Measurements from ENCODE around the gene ATP13A4. TPM values are rescaled to one million over a fixed set of nuclear protein-coding genes. Genes with fewer than 3 reads are reported as not detected.

ATP13A4 gene
- total and polyA plus RNA-seq, 7 donors = 0.10 to 0.36 (median 0.22) TPM; not detected in 3

GRCh38 chr3:193387596-193387995, 167.1 kb downstream of the ATP13A4 start:
- Histone ChIP-seq H3K9me3 (no peaks in the 10 kb centered on the region), H3K36me3 (ENCODE audit: insufficient read depth in 1 of 2, low read depth in 1 of 2) (no peaks in the 10 kb centered on the region), H3K27me3 (ENCODE audit: insufficient read depth in 3 of 3, low read length in 2 of 3) (no peaks in the 10 kb centered on the region), H3K4me3 (no peak overlapping the region), H3K27ac (no peak overlapping the region), H3K4me1 (no peaks in the 10 kb centered on the region)
- 39 to 42% (median 39%) methylated on average over 2 of the region's 2 CpGs for WGBS, 3 donors
- no peak for TF ChIP-seq CTCF (IDR thresholded peaks at IDR 0.05)
- intact Hi-C loops (cut with DNase I) = no loop called here
- ATAC-seq (no peak), DNase-seq (no peak)

GRCh38 chr3:193378706-193379105, 176.0 kb downstream of the ATP13A4 start, which contains the start of gene ATP13A5:
Gene ATP13A5 (minus strand): TSS chr3:193378753. CDS start chr3:193378725, 28 bp downstream.
- TF ChIP-seq CTCF (IDR thresholded peaks at IDR 0.05) = no peak
- DNase-seq = no peak
- Histone ChIP-seq H3K27me3 (ENCODE audit: insufficient read depth in 3 of 3, low read length in 2 of 3) (no peaks in the 10 kb centered on the region), H3K4me1 (no peaks in the 10 kb centered on the region), H3K36me3 (ENCODE audit: insufficient read depth in 1 of 2, low read depth in 1 of 2) (no peaks in the 10 kb centered on the region), H3K9me3 (no peaks in the 10 kb centered on the region), H3K4me3 (no peak within 1 kb of the TSS), H3K27ac (no peak within 1 kb of the TSS)
- ATAC-seq = no peak
- WGBS, 3 donors = 63 to 66% (median 64%) methylated on average over 6 of the region's 6 CpGs
- intact Hi-C loops (cut with DNase I) = no loop called here

GRCh38 chr3:193377591-193377990, 177.1 kb downstream of the ATP13A4 start:
- intact Hi-C loops (cut with DNase I) = no loop called here
- no peak overlapping the region for H3K4me3 ChIP-seq
- ATAC-seq = no peak
- 12 to 21% (median 19%) methylated on average over 2 of the region's 2 CpGs for WGBS, 3 donors
- no peaks in the 10 kb centered on the region for H3K9me3 ChIP-seq
- no peak overlapping the region for H3K27ac ChIP-seq
- H3K36me3 ChIP-seq (ENCODE audit: insufficient read depth in 1 of 2, low read depth in 1 of 2) = no peaks in the 10 kb centered on the region
- no peak for DNase-seq
- no peaks in the 10 kb centered on the region for H3K4me1 ChIP-seq
- no peak for TF ChIP-seq CTCF (IDR thresholded peaks at IDR 0.05)
- H3K27me3 ChIP-seq (ENCODE audit: insufficient read depth in 3 of 3, low read length in 2 of 3) = no peaks in the 10 kb centered on the region

GRCh38 chr3:193375614-193376013, 179.1 kb downstream of the ATP13A4 start:
- 86 to 96% (median 90%) methylated on average over 8 of the region's 8 CpGs for WGBS, 3 donors

More at GRCh38 chr3:193375614-193376013, 179.1 kb downstream of the ATP13A4 start:
- no peaks in the 10 kb centered on the region for H3K4me1 ChIP-seq
- ATAC-seq (no peak), DNase-seq (no peak)
- TF ChIP-seq CTCF (IDR thresholded peaks at IDR 0.05) = no peak
- H3K27ac ChIP-seq = no peak overlapping the region
- no peaks in the 10 kb centered on the region for H3K27me3 ChIP-seq (ENCODE audit: insufficient read depth in 3 of 3, low read length in 2 of 3)
- H3K36me3 ChIP-seq (ENCODE audit: insufficient read depth in 1 of 2, low read depth in 1 of 2) = no peaks in the 10 kb centered on the region
- no peak overlapping the region for H3K4me3 ChIP-seq
- intact Hi-C loops (cut with DNase I) = no loop called here
- H3K9me3 ChIP-seq = no peaks in the 10 kb centered on the region

Data from psoas muscle (tissue), 8 donors.